Panc1 (cell line): Measurements from ENCODE around the gene ZBTB14. TPM values are rescaled to one million over a fixed set of nuclear protein-coding genes. Genes with fewer than 3 reads are reported as not detected.

Experiments
- ATAC-seq: fragments of 200-7000 bp; cut with Tn5 transposase; 2 replicates; pipeline ENCODE4 v1.9.1; 2020; ENCODE audit warnings: mild to moderate bottlenecking, moderate library complexity
- BruUV-seq: library from RNA; stranded (reverse); fragments of 400-500 nt; replicated peaks from 2 replicates; lab custom pipeline; 2021; lab: Mats Ljungman, UMichigan
- CTCF ChIA-PET: fragments of 300-600 bp; sonication (Branson Sonifier 250); formaldehyde crosslinking; loops from one replicate; lab custom pipeline; 2022; ENCODE audit warnings: antibody characterized with exemption; lab: Charles Lee
- POLR2A ChIA-PET: fragments of 300-600 bp; sonication (Branson Sonifier 250); formaldehyde crosslinking; loops from one replicate; lab custom pipeline; 2022; ENCODE audit warnings: antibody characterized with exemption; lab: Charles Lee
- DNase-seq: peaks from one replicate; pipeline ENCODE4 v3.0.0-alpha.2; 2010; ENCODE audit warnings: low read depth, low spot score
- H3K27ac ChIP-seq: 2 replicates; pipeline ENCODE4 v1.5.1; 2011; ENCODE audit warnings: mild to moderate bottlenecking, low read length, inconsistent platforms
- H3K27me3 ChIP-seq: fragments of 200-500 bp; sonication (Bioruptor generic); 2 replicates; pipeline ENCODE4 v1.6.0; 2014; ENCODE audit warnings: low read length, inconsistent platforms; ENCODE audit not compliant: control insufficient read depth, insufficient read depth
- H3K36me3 ChIP-seq: fragments of 200-500 bp; sonication (Bioruptor generic); 2 replicates; pipeline ENCODE4 v1.5.1; 2014; ENCODE audit warnings: inconsistent platforms, mild to moderate bottlenecking, low read length, moderate library complexity; ENCODE audit not compliant: control insufficient read depth, insufficient read depth
- H3K4me1 ChIP-seq: 2 replicates; pipeline ENCODE4 v1.5.1; 2011; ENCODE audit warnings: inconsistent platforms, mild to moderate bottlenecking, low read length, moderate library complexity; ENCODE audit not compliant: control insufficient read depth, insufficient read depth
- H3K4me3 ChIP-seq, 2 experiments: 2 replicates each; pipeline ENCODE4 v1.5.1; 2011 to 2012; ENCODE audit warnings: low read depth in 2 of 2, low read length in 2 of 2, mild to moderate bottlenecking in 2 of 2, inconsistent platforms in 1 of 2, moderate library complexity in 1 of 2
- H3K9me3 ChIP-seq: fragments of 200-500 bp; sonication (Bioruptor generic); 2 replicates; pipeline ENCODE4 v1.5.1; 2014; ENCODE audit warnings: low read depth, mild to moderate bottlenecking, inconsistent platforms, low read length, moderate library complexity; ENCODE audit not compliant: control insufficient read depth, insufficient read depth
- POLR2AphosphoS5 ChIP-seq: IDR thresholded peaks from 2 replicates; pipeline ENCODE4 v1.6.1; 2012; ENCODE audit warnings: mild to moderate bottlenecking, low read depth, low read length, moderate library complexity
- SIN3A ChIP-seq: IDR thresholded peaks from 2 replicates; pipeline ENCODE4 v1.6.1; 2012; ENCODE audit warnings: low read depth, mild to moderate bottlenecking, low read length, moderate library complexity, borderline replicate concordance; ENCODE audit not compliant: insufficient read depth
- TCF7L2 ChIP-seq: IDR thresholded peaks from 2 replicates; pipeline ENCODE4 v1.6.1; 2011; ENCODE audit warnings: mild to moderate bottlenecking, low read depth, low read length, inconsistent platforms
- in situ Hi-C: cut with HindIII; loops from 2 replicates; pipeline ENCODE4 v1.10.0; 2016; ENCODE audit warnings: low sequenced_read_pairs, low pct_unique_long_range_greater_than_20kb
- intact Hi-C: fragments of 100-400 bp; cut with micrococcal nuclease; formaldehyde crosslinking; loops from one replicate; pipeline ENCODE4 v1.10.0; 2022; ENCODE audit not compliant: unreplicated experiment
- total RNA-seq: library from RNA; stranded (reverse); gene quantifications from one replicate; pipeline ENCODE4 v1.2.1, GENCODE V29; 2021; ENCODE audit not compliant: unreplicated experiment
- TF ChIP-seq, protein P1 (sequence below): fragments of 450-650 bp; IDR thresholded peaks from 2 replicates; pipeline ENCODE4 v1.5.1; 2017; ENCODE audit warnings: mild to moderate bottlenecking
- TF ChIP-seq, protein P2 (sequence below), 2 experiments: IDR thresholded peaks; 2 replicates each; pipeline ENCODE4 v1.6.1; 2011 to 2012; ENCODE audit warnings: low read depth in 2 of 2, control low read depth in 1 of 2, low read length in 1 of 2, mild to moderate bottlenecking in 1 of 2, moderate library complexity in 1 of 2; ENCODE audit not compliant: insufficient read depth in 1 of 2

ZBTB14 gene
- total RNA-seq, 1 experiment from 2014 or later = 12.6 TPM

DNA sequence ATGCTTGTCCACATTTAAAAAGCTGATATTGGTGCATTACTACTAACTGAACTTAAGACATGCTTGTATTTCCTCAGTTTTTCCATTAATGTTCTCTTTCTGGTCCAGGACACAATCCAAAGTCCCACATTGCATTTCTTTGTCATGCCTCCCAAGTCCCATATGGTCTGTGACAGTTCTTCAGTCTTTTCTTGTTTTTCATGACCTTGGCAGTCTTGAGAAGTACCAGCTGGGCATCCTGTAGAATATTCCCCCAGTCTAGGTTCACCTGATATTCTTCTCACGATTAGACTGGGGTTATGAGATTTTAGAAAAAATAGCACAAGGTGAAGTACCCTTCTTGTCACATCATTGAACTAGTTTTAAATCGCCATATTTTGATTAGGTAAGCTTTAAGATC lies 10.3 kb upstream of the ZBTB14 start:
- Histone ChIP-seq H3K4me3 (no peak overlapping the region), H3K36me3 (no peaks in the 10 kb centered on the region), H3K27me3 (peaks cover 6% of the 10 kb centered on the region; the same call in 1 of the 2 replicates), H3K27ac (no peak overlapping the region), H3K9me3 (no peaks in the 10 kb centered on the region), H3K4me1 (no peaks in the 10 kb centered on the region)
- ATAC-seq = no peak
- CTCF ChIA-PET = no interaction called here
- in situ Hi-C loops = no loop called here
- intact Hi-C loops = no loop called here
- no TSS peak for BruUV-seq
- POLR2A ChIA-PET = no interaction called here
- DNase-seq = no peak
- TF ChIP-seq, protein P1, sequence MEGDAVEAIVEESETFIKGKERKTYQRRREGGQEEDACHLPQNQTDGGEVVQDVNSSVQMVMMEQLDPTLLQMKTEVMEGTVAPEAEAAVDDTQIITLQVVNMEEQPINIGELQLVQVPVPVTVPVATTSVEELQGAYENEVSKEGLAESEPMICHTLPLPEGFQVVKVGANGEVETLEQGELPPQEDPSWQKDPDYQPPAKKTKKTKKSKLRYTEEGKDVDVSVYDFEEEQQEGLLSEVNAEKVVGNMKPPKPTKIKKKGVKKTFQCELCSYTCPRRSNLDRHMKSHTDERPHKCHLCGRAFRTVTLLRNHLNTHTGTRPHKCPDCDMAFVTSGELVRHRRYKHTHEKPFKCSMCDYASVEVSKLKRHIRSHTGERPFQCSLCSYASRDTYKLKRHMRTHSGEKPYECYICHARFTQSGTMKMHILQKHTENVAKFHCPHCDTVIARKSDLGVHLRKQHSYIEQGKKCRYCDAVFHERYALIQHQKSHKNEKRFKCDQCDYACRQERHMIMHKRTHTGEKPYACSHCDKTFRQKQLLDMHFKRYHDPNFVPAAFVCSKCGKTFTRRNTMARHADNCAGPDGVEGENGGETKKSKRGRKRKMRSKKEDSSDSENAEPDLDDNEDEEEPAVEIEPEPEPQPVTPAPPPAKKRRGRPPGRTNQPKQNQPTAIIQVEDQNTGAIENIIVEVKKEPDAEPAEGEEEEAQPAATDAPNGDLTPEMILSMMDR = no peak
- TF ChIP-seq TCF7L2 (no peak), SIN3A (no peak), POLR2AphosphoS5 (no peak)
- TF ChIP-seq, protein P2, sequence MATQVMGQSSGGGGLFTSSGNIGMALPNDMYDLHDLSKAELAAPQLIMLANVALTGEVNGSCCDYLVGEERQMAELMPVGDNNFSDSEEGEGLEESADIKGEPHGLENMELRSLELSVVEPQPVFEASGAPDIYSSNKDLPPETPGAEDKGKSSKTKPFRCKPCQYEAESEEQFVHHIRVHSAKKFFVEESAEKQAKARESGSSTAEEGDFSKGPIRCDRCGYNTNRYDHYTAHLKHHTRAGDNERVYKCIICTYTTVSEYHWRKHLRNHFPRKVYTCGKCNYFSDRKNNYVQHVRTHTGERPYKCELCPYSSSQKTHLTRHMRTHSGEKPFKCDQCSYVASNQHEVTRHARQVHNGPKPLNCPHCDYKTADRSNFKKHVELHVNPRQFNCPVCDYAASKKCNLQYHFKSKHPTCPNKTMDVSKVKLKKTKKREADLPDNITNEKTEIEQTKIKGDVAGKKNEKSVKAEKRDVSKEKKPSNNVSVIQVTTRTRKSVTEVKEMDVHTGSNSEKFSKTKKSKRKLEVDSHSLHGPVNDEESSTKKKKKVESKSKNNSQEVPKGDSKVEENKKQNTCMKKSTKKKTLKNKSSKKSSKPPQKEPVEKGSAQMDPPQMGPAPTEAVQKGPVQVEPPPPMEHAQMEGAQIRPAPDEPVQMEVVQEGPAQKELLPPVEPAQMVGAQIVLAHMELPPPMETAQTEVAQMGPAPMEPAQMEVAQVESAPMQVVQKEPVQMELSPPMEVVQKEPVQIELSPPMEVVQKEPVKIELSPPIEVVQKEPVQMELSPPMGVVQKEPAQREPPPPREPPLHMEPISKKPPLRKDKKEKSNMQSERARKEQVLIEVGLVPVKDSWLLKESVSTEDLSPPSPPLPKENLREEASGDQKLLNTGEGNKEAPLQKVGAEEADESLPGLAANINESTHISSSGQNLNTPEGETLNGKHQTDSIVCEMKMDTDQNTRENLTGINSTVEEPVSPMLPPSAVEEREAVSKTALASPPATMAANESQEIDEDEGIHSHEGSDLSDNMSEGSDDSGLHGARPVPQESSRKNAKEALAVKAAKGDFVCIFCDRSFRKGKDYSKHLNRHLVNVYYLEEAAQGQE (IDR thresholded peaks at IDR 0.05; ENCODE audit: insufficient read depth in 1 of 2, low read depth in 2 of 2, low read length in 1 of 2) = no peak

DNA sequence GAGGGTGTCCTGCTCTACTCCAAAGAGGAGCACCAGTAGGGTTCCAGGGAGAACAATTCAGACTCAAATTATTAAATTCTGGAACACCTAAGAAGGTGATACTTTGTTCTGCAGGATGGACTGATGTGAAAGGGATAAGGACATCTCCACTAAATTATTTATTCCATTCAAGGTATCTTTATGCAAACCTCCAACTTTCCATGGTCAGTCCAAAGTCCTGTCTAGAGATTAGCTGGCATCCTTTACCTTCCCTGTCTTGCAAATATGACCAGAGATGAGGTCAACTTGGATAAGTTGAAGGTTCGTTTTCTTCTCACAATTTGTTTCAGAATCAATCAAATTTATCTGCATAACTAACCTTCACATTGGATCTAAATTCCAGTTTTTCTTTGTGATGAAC lies 8.7 kb upstream of the ZBTB14 start:
- no TSS peak for BruUV-seq
- no peak overlapping the region for H3K27ac ChIP-seq
- in situ Hi-C loops (no loop called here), intact Hi-C loops (no loop called here)
- H3K9me3 ChIP-seq = no peaks in the 10 kb centered on the region
- DNase-seq (no peak), ATAC-seq (no peak)
- H3K36me3 ChIP-seq = no peaks in the 10 kb centered on the region
- H3K4me3 ChIP-seq = no peak overlapping the region
- no peaks in the 10 kb centered on the region for H3K4me1 ChIP-seq
- H3K27me3 ChIP-seq = peaks cover 8% of the 10 kb centered on the region
- CTCF ChIA-PET = no interaction called here
- POLR2A ChIA-PET = no interaction called here
- TF ChIP-seq SIN3A = no peak
- TF ChIP-seq TCF7L2 = no peak
- TF ChIP-seq, protein P1 = no peak
- no peak for TF ChIP-seq POLR2AphosphoS5
- TF ChIP-seq, protein P2 (IDR thresholded peaks at IDR 0.05; ENCODE audit: insufficient read depth in 1 of 2, low read depth in 2 of 2, low read length in 1 of 2) = no peak
